ENCODE results near the gene PTPRQ. TPM values are rescaled to one million over a fixed set of nuclear protein-coding genes. Genes with fewer than 3 reads are reported as not detected.
"Not testable (repeated sequence)": the region's sequence is repeated elsewhere in the genome, so short reads cannot be mapped to it uniquely, and the experiment has no call there.

The PTPRQ gene
- polyA plus RNA-seq, 1 of the 3 experiments (the other 2 are of a cell fraction), result 0.46 TPM

DNA sequence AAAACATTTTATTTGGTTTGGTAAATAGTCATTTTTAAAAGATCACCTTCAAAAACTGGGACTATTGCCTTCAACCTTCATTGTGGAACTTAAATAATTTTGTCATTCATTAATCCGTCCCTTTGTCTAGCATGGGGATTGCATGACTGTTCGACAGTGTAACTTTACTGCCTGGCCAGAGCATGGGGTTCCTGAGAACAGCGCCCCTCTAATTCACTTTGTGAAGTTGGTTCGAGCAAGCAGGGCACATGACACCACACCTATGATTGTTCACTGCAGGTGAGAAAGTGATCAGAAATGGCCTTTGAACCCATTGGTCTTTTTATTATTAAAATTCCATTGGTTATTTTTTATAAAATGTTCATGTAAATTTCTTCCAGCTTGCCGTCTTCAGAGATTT lies 226.2 kb downstream of the PTPRQ start (continued):
- TF ChIP-seq, protein P1, sequence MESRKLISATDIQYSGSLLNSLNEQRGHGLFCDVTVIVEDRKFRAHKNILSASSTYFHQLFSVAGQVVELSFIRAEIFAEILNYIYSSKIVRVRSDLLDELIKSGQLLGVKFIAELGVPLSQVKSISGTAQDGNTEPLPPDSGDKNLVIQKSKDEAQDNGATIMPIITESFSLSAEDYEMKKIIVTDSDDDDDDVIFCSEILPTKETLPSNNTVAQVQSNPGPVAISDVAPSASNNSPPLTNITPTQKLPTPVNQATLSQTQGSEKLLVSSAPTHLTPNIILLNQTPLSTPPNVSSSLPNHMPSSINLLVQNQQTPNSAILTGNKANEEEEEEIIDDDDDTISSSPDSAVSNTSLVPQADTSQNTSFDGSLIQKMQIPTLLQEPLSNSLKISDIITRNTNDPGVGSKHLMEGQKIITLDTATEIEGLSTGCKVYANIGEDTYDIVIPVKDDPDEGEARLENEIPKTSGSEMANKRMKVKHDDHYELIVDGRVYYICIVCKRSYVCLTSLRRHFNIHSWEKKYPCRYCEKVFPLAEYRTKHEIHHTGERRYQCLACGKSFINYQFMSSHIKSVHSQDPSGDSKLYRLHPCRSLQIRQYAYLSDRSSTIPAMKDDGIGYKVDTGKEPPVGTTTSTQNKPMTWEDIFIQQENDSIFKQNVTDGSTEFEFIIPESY (IDR thresholded peaks at IDR 0.05; ENCODE audit: borderline replicate concordance, low read depth), result no peak
- TF ChIP-seq SMC3 (IDR thresholded peaks at IDR 0.05; ENCODE audit: low read depth, low read length), result no peak

DNA sequence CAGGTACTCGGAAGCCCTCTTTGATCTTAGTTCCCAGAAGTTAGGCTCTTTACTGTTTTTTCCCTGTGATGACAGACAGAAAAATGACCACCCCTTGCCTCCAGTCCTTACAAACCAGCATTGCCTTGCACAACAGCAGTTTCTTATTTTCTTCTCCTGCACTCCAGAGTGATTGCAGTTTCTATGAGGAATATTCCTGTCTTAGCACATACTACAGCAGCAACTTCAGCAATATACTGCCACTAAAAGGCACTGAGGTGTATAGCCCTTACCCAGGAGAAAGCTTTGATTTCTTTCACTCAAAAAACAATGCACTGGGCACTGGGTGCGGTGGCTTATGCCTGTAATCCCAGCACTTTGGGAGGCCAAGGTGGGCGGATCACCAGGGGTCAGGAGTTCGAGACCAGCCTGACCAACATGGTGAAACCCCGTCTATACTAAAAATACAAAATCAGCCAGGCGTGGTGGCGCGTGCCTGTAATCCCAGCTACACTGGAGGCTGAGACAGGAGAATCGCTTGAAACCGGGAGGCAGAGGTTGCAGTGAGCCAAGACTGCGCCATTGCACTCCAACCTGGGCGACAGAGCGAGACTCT lies 232.1 kb downstream of the PTPRQ start:
- CTCF ChIA-PET; H3K4me3 ChIP-seq (ENCODE audit: low read depth in 2 of 2, low read length in 1 of 2); H3K27ac ChIP-seq (ENCODE audit: low read depth in 2 of 2, low read length in 1 of 2); H3K4me2 ChIP-seq; H2AFZ ChIP-seq (ENCODE audit: low read depth); H3K9me2 ChIP-seq; POLR2A ChIA-PET; H4K20me1 ChIP-seq (ENCODE audit: insufficient read depth); H3K4me1 ChIP-seq (ENCODE audit: control insufficient read depth in 1 of 2, insufficient read depth in 2 of 2, low read depth in 1 of 2, low read length in 1 of 2); H3K36me3 ChIP-seq (replicated peaks in 1 of 2; ENCODE audit: control insufficient read depth in 1 of 2, insufficient read depth in 2 of 2, low read length in 1 of 2); H3K79me2 ChIP-seq (ENCODE audit: insufficient read depth); H3K9me3 ChIP-seq; H3K9ac ChIP-seq; DNase-seq; H3F3A ChIP-seq (replicated peaks; ENCODE audit: insufficient read depth): not testable (repeated sequence)
- 22% methylated on average over 13 of the region's 13 CpGs for WGBS (ENCODE audit: low lambda C conversion rate)
- H3K27me3 ChIP-seq (ENCODE audit: insufficient read depth), result peaks cover 11% of the 10 kb centered on the region; the same call in 1 of the 2 replicates
- peak; percentile 33 for TF ChIP-seq SMC3 (IDR thresholded peaks at IDR 0.05; ENCODE audit: low read depth, low read length)
- TF ChIP-seq, protein P2, sequence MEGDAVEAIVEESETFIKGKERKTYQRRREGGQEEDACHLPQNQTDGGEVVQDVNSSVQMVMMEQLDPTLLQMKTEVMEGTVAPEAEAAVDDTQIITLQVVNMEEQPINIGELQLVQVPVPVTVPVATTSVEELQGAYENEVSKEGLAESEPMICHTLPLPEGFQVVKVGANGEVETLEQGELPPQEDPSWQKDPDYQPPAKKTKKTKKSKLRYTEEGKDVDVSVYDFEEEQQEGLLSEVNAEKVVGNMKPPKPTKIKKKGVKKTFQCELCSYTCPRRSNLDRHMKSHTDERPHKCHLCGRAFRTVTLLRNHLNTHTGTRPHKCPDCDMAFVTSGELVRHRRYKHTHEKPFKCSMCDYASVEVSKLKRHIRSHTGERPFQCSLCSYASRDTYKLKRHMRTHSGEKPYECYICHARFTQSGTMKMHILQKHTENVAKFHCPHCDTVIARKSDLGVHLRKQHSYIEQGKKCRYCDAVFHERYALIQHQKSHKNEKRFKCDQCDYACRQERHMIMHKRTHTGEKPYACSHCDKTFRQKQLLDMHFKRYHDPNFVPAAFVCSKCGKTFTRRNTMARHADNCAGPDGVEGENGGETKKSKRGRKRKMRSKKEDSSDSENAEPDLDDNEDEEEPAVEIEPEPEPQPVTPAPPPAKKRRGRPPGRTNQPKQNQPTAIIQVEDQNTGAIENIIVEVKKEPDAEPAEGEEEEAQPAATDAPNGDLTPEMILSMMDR (IDR thresholded peaks at IDR 0.05), result peak; percentile 29; the same call in 1 of the 2 replicates
- TF ChIP-seq RAD21 (IDR thresholded peaks at IDR 0.05; ENCODE audit: low read length), result peak; percentile 37

DNA sequence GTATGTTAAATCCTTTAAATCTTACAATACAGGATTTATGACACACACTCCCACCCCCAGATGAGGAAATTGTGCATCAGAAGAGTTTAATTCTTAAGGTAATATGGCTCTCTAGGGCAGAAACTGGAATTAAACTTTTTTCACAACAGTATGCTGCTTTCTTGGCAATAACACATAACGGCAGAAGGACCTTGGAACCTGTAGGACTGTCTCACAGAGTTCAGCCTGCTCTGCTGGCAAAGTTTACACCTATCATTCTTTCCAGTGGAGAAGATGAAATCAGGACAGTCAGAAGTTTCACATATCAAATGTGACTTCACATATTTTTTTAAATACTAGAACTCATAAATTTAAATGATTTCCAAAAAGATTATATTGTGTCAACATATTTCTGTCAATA lies 232.8 kb downstream of the PTPRQ start:
- Histone ChIP-seq H3K4me3 (ENCODE audit: low read depth in 2 of 2, low read length in 1 of 2) (no peak overlapping the region), H3K9ac (no peak overlapping the region), H4K20me1 (ENCODE audit: insufficient read depth) (no peaks in the 10 kb centered on the region), H3F3A (replicated peaks; ENCODE audit: insufficient read depth) (no peaks in the 10 kb centered on the region), H3K27ac (ENCODE audit: low read depth in 2 of 2, low read length in 1 of 2) (no peak overlapping the region), H3K79me2 (ENCODE audit: insufficient read depth) (no peaks in the 10 kb centered on the region), H2AFZ (ENCODE audit: low read depth) (no peak overlapping the region), H3K36me3 (replicated peaks in 1 of 2; ENCODE audit: control insufficient read depth in 1 of 2, insufficient read depth in 2 of 2, low read length in 1 of 2) (no peaks in the 10 kb centered on the region), H3K4me2 (no peak overlapping the region), H3K9me3 (no peaks in the 10 kb centered on the region), H3K27me3 (ENCODE audit: insufficient read depth) (peaks cover 11% of the 10 kb centered on the region; the same call in 1 of the 2 replicates), H3K9me2 (no peaks in the 10 kb centered on the region), H3K4me1 (ENCODE audit: control insufficient read depth in 1 of 2, insufficient read depth in 2 of 2, low read depth in 1 of 2, low read length in 1 of 2) (no peaks in the 10 kb centered on the region)
- WGBS (ENCODE audit: low lambda C conversion rate), result 4% methylated on average over 1 of the region's 1 CpG
- POLR2A ChIA-PET, result no interaction called here
- TF ChIP-seq RFX5 (IDR thresholded peaks at IDR 0.05; ENCODE audit: low read length), result no peak
- TF ChIP-seq SMC3 (IDR thresholded peaks at IDR 0.05; ENCODE audit: low read depth, low read length), result no peak
- TF ChIP-seq RXRA (IDR thresholded peaks at IDR 0.05; ENCODE audit: borderline replicate concordance, low read depth), result no peak
- no peak for TF ChIP-seq GATA2 (CRISPR knock-in tag; IDR thresholded peaks at IDR 0.05)
- no peak for TF ChIP-seq SIN3A (IDR thresholded peaks at IDR 0.05; ENCODE audit: borderline replicate concordance, low read depth, low read length)
- TF ChIP-seq NRF1 (IDR thresholded peaks at IDR 0.05; ENCODE audit: low read depth, low read length), result no peak
- TF ChIP-seq, protein P3, sequence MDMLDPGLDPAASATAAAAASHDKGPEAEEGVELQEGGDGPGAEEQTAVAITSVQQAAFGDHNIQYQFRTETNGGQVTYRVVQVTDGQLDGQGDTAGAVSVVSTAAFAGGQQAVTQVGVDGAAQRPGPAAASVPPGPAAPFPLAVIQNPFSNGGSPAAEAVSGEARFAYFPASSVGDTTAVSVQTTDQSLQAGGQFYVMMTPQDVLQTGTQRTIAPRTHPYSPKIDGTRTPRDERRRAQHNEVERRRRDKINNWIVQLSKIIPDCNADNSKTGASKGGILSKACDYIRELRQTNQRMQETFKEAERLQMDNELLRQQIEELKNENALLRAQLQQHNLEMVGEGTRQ (IDR thresholded peaks at IDR 0.05; ENCODE audit: borderline replicate concordance, low read depth, low read length), result no peak
- no peak for TF ChIP-seq EZH2phosphoT487 (IDR thresholded peaks at IDR 0.05; ENCODE audit: borderline replicate concordance, low read depth)
- CTCF ChIA-PET, result no interaction called here
- DNase-seq, result no peak

All from SK-N-SH (cell line).